SH-SY5Y (cell line): ENCODE results near the gene TNFRSF11A.

Experiments
- GATA2 ChIP-seq: IDR thresholded peaks from 2 replicates; pipeline ENCODE4 v1.6.1; 2011; ENCODE audit warnings: mild to moderate bottlenecking, low read depth, low read length
- GATA3 ChIP-seq: IDR thresholded peaks from 2 replicates; pipeline ENCODE4 v1.6.1; 2011; ENCODE audit warnings: low read depth, mild to moderate bottlenecking, low read length, moderate library complexity

TNFRSF11A gene

GRCh38 chr18:62418258-62418657 is 93.1 kb downstream of the TNFRSF11A start:
- TF ChIP-seq GATA2, result no peak
- TF ChIP-seq GATA3, result no peak

GRCh38 chr18:62420151-62420512 is 95.0 kb downstream of the TNFRSF11A start:
- TF ChIP-seq GATA3 (no peak), GATA2 (no peak)

DNA sequence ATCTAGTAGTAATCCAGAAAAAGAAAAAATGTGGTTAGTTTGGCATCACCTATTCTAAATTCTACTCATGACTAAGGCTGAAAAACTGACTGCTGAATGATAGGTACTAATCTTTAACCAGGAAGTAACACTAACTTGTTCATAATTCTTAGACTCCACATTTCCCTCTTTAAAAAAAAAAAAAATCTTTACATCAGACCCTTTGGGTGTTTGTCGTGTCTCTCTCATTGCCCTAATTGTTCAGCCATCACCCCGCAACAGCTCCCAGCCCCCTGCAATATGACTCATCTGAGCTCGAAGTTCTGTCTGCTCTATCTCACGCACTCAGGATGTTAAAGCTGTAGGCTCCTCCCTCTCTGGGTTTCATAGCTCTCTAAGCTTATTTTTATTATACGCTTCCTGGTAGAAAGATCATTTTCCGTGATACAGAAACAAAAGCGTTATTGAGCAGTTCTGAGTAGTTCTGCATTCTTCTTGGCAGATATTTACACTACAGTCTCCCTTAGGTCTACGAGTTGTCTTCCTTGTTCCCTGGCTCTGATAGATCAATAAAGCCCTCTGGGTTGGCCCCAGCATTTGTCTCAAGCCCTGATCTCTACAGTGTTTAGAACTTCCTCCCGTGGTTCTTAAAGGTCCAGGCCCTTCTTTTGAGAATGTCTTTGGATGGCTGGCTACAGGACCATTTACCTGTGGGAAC is 95.6 kb downstream of the TNFRSF11A start:
- TF ChIP-seq GATA2, result no peak
- no peak for TF ChIP-seq GATA3

DNA sequence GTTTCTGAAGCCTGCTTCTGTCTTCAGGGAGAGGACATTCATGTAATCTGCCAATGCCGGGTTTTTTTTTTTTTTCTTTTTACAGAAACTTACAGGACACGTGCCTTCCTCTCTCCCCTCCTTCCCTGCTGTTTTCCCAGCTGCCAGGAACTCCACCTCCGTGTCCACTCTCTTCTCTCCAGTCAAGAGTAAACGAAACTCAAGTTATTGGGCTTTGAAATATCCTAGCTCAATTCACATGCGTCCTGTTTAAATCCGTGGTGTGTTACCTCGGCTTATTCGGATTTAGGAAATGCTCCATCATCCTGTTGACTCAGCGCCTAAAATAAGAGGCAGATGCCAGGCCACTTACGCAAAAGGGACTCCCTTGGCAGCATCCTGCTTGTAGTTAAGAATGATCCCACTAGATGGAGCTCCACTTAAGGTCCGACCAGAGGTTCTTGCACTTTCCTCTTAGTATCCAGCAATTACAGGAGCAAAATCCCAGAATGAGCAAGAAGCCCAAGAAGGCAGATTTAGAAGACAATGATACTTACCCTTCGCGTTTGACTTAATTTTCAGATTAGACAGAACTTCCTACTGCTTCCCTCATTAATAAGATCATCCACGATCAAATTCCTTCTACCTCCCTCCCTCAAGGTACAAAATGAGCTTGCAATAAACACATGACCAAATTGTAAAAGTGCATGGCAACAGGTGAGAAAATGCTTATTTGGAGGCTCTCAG is 100.5 kb downstream of the TNFRSF11A start:
- TF ChIP-seq GATA3 (no peak), GATA2 (no peak)

DNA sequence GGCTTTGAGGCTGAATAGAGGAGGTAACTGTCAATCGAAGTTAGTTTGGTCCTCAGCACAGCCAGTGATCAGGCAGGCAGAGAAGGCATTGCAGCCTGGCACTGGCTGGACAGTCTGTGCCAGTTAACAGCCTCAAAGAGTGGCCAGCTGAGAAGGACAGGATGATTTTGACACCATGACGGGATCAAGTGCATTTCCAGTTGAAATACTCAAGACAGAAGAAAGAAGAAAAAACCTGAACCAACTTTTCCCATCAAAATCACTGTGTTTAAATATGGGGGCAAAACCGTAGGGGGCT is 101.0 kb downstream of the TNFRSF11A start:
- TF ChIP-seq GATA3 (no peak), GATA2 (no peak)

- TF ChIP-seq GATA3, result no peak
- TF ChIP-seq GATA2, result no peak
These were observed 107.1 kb downstream of the TNFRSF11A start for GRCh38 chr18:62432176-62432575.

GRCh38 chr18:62434798-62435197 is 109.7 kb downstream of the TNFRSF11A start:
- TF ChIP-seq GATA2 (no peak), GATA3 (no peak)

DNA sequence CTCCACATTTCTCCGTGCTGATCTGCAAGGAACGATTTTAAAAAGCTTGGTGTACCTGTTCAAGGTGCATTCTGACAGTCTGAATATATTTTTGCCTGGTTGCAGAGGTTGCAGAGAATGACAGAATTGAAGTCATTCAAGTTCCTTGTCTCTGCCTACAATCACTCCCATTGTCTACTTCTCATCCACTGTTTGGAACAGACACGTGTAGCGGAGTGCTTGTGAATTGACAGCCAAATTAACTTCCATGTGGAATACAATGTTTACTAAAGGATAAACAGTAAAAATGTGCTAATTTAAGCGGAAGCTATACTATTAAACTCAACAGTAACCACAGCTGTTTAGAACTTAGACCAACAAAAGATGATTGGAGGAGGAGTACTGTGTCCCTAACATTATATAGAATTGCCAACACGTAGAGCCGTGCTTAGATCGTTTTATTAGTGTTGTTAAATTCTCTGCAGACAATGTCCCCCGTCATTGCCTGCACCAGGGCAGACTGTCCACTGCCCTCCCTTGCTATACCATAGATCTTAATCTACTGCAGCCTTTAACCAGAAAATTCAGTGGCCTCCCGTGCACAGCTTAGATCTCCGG is 110.4 kb downstream of the TNFRSF11A start:
- TF ChIP-seq GATA2 (peak; percentile 38; the same call in 1 of the 2 replicates), GATA3 (no peak)

- TF ChIP-seq GATA2 (no peak), GATA3 (no peak)
These were observed 111.6 kb downstream of the TNFRSF11A start for GRCh38 chr18:62436636-62437234.

DNA sequence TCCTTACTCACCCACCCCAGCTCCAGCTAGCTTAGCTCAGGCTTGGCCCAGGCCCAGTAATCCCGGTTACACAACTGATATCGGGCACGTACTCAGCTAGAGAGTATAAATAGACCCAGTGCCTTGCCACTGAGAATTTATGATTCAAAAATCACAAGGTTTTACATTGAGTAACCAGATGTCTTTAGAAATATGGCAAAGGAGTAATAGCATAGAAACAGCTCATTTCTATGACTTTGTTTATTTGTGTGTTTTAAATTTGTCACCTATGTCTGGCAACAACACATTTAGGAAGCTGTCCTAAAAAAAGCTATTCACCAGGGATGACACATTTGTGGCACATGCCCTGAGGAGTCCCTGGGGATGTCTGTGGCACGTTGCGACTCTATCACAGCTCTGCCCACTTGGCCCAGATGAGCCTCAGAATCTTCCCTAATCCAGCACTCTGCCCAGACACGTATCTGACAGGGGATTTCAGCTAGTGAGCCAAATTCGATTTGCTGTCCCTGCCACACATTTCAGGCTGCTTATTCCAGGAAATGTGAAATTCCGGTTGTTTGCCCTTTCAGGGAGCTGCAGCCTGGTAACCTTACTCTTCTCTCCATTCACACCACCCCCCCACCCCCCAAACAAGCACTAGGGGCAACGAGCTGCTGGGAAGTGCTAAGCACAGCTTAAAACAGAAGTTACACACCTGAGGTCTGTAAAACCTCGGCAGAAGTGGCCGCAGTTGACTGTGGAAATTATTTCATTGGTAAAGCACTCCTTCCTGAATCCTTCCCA is 112.3 kb downstream of the TNFRSF11A start:
- TF ChIP-seq GATA2 (no peak), GATA3 (no peak)

GRCh38 chr18:62438018-62438329 is 112.9 kb downstream of the TNFRSF11A start:
- TF ChIP-seq GATA2, result no peak
- no peak for TF ChIP-seq GATA3

GRCh38 chr18:62438402-62438801 is 113.3 kb downstream of the TNFRSF11A start:
- no peak for TF ChIP-seq GATA3
- TF ChIP-seq GATA2, result no peak

GRCh38 chr18:62438866-62439265 is 113.8 kb downstream of the TNFRSF11A start:
- no peak for TF ChIP-seq GATA2
- no peak for TF ChIP-seq GATA3
